ENCODE data around the gene DGKB.

- TF ChIP-seq CTCF (IDR thresholded peaks at IDR 0.05), result no peak
- no peak for TF ChIP-seq POLR2A (IDR thresholded peaks at IDR 0.05)
Observed at GRCh38 chr7:14207138-14207537, 695.4 kb downstream of the DGKB start.

Measured in adrenal gland (tissue), 5 donors.